Measurements from ENCODE around the gene MFSD8. TPM values are rescaled to one million over a fixed set of nuclear protein-coding genes. Genes with fewer than 3 reads are reported as not detected.
A peak's percentile ranks its signal among the peaks of the same experiment; 100 is the strongest.
"Not testable (repeated sequence)": the region's sequence is repeated elsewhere in the genome, so short reads cannot be mapped to it uniquely, and the experiment has no call there.

MFSD8 gene, protein sequence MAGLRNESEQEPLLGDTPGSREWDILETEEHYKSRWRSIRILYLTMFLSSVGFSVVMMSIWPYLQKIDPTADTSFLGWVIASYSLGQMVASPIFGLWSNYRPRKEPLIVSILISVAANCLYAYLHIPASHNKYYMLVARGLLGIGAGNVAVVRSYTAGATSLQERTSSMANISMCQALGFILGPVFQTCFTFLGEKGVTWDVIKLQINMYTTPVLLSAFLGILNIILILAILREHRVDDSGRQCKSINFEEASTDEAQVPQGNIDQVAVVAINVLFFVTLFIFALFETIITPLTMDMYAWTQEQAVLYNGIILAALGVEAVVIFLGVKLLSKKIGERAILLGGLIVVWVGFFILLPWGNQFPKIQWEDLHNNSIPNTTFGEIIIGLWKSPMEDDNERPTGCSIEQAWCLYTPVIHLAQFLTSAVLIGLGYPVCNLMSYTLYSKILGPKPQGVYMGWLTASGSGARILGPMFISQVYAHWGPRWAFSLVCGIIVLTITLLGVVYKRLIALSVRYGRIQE
- total RNA-seq: 10 to 100 TPM in 1 of 2 donors, 1 to 10 TPM in 1; 8.3 to 10.7 TPM

DNA sequence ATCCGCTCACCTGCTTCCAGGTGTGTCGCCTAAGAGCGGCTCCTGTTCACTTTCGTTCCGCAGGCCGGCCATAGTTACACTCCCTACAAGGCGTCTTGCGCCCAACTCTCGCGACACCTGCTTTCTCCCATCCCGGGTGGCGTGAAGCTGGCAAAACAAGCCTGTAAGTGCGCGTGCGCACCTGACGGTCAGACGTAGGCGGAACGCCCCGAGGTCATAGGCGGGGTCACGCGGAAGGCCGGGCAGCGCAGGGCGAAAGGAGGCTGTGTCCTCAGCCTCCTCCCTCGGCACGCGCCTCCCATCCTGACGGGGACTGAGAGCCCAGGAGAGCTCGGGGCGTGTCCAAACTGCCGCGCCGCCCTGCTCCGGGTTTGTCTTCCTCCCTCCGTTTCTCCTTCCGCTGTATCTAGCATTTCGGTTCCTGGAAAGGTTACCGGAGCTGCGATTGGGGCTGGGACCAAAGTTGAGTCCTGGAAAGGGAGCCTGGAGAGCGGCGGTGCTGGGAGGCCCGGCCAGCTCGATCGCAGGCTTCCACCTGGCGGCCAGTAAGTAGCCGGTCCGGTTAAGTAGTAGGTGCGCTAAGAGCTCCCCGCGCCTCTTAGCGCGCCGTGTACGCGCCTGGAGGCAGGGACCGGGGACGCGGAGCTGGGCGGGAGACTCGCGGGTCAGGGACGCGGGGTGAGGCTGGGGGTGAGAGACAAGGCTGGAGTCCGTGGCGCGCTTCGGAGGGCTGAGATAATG is at the start of gene MFSD8, which contains the start of gene ABHD18:
TSS of gene MFSD8 (minus strand) at position 112 of the 741 bp plus-strand sequence. CDS start at position 72, 40 bp downstream.
TSS of gene ABHD18 (plus strand) at position 345 of the 741 bp plus-strand sequence. CDS start 17,550 bp downstream, outside the sequence.
- Histone ChIP-seq H3K9me3 (no peaks in the 10 kb centered on the region), H3K27me3 (no peaks in the 10 kb centered on the region), H3K27ac (peak within 1 kb of the TSS; percentile 92 to 94), H3K4me3 (peak within 1 kb of the TSS; percentile 74 to 85), H3K4me1 (peaks cover 0 to 25% of the 10 kb centered on the region in 2 donors), H3K36me3 (no peaks in the 10 kb centered on the region)
- TF ChIP-seq, protein P1, sequence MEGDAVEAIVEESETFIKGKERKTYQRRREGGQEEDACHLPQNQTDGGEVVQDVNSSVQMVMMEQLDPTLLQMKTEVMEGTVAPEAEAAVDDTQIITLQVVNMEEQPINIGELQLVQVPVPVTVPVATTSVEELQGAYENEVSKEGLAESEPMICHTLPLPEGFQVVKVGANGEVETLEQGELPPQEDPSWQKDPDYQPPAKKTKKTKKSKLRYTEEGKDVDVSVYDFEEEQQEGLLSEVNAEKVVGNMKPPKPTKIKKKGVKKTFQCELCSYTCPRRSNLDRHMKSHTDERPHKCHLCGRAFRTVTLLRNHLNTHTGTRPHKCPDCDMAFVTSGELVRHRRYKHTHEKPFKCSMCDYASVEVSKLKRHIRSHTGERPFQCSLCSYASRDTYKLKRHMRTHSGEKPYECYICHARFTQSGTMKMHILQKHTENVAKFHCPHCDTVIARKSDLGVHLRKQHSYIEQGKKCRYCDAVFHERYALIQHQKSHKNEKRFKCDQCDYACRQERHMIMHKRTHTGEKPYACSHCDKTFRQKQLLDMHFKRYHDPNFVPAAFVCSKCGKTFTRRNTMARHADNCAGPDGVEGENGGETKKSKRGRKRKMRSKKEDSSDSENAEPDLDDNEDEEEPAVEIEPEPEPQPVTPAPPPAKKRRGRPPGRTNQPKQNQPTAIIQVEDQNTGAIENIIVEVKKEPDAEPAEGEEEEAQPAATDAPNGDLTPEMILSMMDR (IDR thresholded peaks at IDR 0.05): peak; percentile 23 to 64
- DNase-seq (ENCODE audit: low spot score): peak; percentile 99

DNA sequence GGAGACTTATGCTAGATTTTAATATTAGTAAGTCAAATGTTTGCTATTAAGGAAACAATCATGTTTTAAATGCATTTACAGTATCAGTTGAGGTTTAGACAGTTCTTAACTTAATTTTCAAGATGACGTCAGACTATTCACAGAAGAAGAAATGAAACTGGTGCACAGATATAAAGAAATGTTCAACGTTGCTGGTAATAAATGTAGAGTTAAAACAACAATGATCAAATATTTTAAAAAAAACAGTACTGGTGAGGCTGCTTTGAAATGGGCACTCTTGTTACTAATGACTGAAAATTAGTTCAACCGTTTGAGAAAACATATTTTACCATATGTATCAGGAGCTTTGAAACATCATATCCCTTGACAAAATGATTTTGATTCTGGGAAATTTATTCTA is 44.5 kb upstream of the MFSD8 start:
- Histone ChIP-seq H3K4me1 (no peaks in the 10 kb centered on the region), H3K27me3 (no peaks in the 10 kb centered on the region), H3K4me3 (no peak overlapping the region), H3K27ac (no peak overlapping the region), H3K36me3 (peaks cover 6% of the 10 kb centered on the region), H3K9me3 (no peaks in the 10 kb centered on the region)
- TF ChIP-seq, protein P1 (IDR thresholded peaks at IDR 0.05): no peak
- DNase-seq (ENCODE audit: low spot score): no peak

DNA sequence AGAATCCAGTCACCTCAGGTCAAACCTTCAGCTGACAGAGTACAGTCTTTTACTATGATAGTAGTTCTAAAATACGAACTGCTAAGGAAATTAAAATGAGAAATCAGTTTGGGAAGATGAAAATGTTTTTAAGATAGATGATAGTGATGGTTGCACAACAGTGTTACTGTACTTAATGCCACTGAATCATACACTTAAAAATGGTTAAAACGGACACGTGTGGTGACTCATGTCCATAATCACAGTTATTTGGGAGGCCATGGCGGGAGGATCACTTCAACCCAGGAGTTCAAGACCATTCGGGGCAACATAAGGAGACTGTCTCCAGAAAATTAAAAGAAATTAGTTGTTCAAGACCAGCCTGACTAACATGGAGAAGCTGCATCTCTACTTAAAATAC is 41.6 kb upstream of the MFSD8 start:
- Histone ChIP-seq H3K9me3 (no peaks in the 10 kb centered on the region), H3K36me3 (no peaks in the 10 kb centered on the region), H3K4me3 (no peak overlapping the region), H3K27ac (no peak overlapping the region), H3K27me3 (no peaks in the 10 kb centered on the region), H3K4me1 (no peaks in the 10 kb centered on the region)
- no peak for DNase-seq (ENCODE audit: low spot score)
- TF ChIP-seq, protein P1 (IDR thresholded peaks at IDR 0.05): no peak

DNA sequence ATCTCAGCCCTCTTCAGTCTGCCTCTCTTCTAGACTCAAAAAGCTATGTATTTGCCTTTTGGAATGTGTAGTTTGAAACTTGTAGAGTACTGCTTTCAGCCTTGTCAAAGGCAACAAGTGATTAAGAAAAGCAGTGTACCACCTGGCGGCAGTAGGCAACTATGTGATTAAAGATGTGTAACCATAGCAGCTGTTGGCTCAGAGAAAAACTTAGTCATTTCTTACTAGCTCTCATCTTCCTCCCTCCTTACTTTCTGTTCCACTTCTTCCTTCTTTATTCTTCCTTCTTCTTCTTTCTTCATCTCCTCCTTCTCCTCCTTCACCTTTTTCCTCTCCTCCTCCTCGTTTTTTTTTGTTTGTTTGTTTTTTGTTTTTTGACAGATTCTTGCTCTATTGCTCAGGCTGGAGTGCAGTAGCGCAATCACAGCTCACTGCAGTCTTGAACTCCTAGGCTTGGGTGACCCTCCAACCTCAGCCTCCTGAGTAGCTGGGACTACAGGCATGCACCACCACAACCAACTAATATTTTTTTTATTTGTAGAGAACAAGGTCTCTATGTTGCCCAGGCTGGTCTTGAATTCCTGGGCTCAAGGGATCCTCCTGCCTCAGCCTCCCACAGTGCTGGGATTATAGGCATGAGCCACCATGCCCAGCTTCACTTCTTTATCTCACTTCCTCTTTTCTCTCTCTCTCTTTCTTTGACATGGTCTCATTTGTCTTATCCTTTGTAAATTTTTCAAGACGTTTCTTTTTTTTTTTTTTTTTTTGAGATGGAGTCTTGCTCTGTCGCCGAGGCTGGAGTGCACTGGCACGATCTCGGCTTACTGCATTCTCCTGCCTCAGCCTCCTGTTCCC is 32.8 kb upstream of the MFSD8 start:
- no peak for DNase-seq (ENCODE audit: low spot score)
- H3K4me1 ChIP-seq: no peaks in the 10 kb centered on the region
- no peaks in the 10 kb centered on the region for H3K27me3 ChIP-seq
- TF ChIP-seq, protein P1 (IDR thresholded peaks at IDR 0.05): no peak
- peaks cover 0 to 17% of the 10 kb centered on the region in 2 donors for H3K9me3 ChIP-seq
- H3K36me3 ChIP-seq: peaks cover 14% of the 10 kb centered on the region
- H3K27ac ChIP-seq: no peak overlapping the region
- no peak overlapping the region for H3K4me3 ChIP-seq

DNA sequence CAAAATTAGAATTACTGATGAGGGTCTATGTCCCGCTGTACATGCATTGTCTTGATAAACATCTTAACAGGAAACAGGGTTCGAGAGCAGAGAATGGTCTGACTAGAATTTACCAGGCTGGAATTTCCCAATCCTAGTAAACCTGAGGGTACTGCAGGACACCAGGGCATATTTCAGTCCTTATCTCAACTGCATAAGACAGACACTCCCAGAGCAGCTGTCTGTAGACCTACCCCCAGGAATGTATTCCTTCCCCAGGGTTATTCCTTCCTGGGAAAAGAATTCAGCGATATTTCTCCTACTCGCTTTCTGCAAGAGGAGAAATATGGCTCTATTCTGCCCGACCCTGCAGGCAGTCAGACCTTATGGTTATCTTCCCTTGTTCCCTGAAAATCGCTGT is 31.5 kb upstream of the MFSD8 start:
- not testable (repeated sequence) for H3K4me1 ChIP-seq; DNase-seq (ENCODE audit: low spot score); H3K27ac ChIP-seq; H3K27me3 ChIP-seq; H3K4me3 ChIP-seq
- peaks cover 0 to 17% of the 10 kb centered on the region in 2 donors for H3K9me3 ChIP-seq
- peaks cover 14% of the 10 kb centered on the region for H3K36me3 ChIP-seq
